Activated naive CD4-positive, alpha-beta T cell treated with Interleukin-2 at 50 U/mL for 16 hours (primary cell): ENCODE measurements around the gene ZNF214.
"Not testable (repeated sequence)": the region's sequence is repeated elsewhere in the genome, so short reads cannot be mapped to it uniquely, and the experiment has no call there.

Source experiments
- DNase-seq: peaks from one replicate; pipeline ENCODE4 v3.0.0-alpha.2; 2020

Gene ZNF214

DNA sequence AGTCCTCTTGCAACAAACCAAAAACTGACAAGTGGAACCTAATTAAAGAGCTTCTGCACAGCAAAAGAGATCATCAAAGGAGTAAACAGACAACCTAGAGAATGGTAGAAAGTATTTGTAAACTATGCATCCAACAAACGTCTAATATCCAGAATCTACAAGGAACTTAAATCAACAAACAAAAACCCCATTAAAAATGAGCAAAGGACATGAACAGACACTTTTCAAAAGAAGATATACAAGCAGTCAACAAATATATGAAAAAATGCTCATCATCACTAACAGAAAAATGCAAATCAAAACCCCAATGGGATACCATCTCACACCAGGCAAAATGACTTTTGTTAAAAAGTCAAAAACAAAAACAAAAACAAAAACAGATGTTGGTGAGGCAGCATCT is 33.7 kb downstream of the ZNF214 start:
- no peak for DNase-seq

DNA sequence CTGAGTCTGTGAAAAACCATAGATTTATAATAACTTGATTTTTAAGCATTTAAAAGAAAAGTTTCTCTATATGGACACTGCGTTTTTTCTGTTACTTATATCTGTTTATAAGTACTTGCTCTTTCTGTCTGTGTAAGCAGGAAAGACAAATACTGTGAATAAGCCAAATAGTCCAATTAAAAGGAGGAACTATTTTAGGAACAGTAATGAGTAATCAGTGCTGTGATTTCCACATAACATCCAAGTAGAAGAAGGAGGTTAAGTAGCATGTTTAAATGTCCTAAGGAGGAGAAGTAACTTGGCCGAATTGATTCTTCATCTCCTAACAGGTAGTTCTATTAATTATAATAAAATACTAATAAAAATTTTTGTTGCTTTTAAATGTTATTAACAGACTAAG is 40.8 kb downstream of the ZNF214 start:
- DNase-seq = no peak

DNA sequence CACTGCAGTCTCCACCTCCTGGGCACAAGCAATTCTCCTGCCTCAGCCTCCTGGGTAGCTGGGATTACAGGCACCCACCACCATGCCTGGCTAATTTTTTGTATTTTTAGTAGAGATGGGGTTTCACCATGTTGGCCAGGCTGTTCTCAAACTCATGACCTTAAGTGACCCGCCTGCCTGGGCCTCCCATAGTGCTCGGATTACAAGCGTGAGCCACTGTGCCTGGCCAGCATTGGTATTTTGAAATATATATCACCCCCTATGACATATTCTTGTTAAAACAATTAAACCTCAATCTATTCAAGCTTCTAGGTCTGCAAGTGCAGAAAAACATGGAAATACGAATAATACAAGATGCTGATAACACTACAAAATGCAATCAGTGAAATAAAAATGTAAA is 50.3 kb downstream of the ZNF214 start:
- not testable (repeated sequence) for DNase-seq

DNA sequence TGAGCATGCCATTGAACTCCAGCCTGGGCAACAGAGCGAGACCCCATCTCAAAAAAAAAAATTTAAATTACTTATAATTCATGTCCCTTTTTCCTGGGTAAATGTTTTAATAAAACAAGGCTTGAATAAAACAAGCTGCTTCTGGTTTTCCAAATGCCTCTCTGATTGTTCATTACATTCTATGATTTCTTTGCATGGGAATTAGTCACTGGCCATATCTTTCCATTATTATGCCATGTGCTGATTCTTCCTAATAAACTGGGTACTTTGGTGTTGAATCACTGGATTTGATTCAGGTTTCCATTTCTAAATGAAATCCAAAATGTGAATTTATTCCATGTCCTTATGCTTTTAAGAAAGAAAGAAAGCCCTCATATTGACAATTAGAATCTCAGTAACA is 51.3 kb downstream of the ZNF214 start:
- no peak for DNase-seq

DNA sequence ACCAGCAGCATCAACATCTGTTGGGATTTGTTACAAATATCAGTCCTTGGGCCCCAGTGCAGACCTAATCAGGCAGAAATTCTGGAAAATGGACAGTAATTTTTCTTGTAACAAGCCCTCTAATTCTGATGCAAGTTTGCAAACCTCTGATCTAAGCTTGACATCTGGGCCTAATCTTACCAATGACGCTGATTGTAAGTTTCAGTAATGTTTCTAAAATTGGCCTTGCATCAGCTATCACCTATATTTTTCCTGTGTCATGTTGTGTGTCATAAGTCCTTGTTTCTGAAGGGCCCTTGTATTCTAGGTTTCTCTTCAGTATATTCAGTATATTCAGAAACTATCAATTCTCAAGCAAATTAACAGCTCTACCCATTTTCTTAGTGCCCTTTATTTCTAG is 57.5 kb downstream of the ZNF214 start:
- no peak for DNase-seq

DNA sequence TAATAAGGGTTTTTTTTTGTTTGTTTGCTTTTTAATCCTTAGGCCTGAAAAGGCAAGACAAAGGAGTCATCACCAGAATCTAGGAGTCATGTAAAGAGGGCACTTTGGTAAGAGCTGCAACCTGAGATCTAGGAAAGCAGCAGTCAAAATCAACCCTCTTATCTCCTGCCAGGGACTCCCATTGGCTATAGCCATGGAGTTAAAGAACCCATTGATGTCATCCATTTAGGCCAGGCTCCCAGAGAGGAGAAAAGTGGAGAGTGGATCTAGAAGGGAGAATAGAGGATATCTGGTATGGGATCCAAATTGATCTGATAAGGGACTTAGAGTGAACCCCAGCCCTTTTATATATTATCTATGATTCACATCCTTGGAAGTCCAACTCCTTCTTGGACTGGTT is 58.0 kb downstream of the ZNF214 start:
- DNase-seq = no peak

DNA sequence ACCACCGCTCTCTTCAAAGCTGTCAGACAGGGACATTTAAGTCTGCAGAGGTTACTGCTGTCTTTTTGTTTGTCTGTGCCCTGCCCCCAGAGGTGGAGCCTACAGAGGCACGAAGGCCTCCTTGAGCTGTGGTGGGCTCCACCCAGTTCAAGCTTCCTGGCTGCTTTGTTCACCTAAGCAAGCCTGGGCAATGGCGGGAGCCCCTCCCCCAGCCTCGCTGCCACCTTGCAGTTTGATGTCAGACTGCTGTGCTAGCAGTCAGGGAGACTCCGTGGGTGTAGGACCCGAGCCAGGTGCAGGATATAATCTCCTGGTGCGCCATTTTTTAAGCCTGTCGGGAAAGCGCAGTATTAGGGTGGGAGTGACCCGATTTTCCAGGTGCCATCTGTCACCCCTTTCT is 65.9 kb downstream of the ZNF214 start:
- not testable (repeated sequence) for DNase-seq
